Mesendoderm (in vitro differentiated cells): ENCODE measurements around the gene PYM1.

Experiments
- DNase-seq: peaks from one replicate; pipeline ENCODE4 v3.0.0; 2013
- H2AK5ac ChIP-seq: 2 replicates; pipeline ENCODE4 v1.6.1; 2013; ENCODE audit warnings: low read length, inconsistent platforms
- H2BK120ac ChIP-seq: 2 replicates; pipeline ENCODE4 v1.6.1; 2013; ENCODE audit warnings: low read depth, mild to moderate bottlenecking, low read length, moderate library complexity, mixed read lengths
- H2BK15ac ChIP-seq: replicated peaks from 2 replicates; pipeline ENCODE4 v1.6.1; 2013; ENCODE audit warnings: low read depth, mild to moderate bottlenecking, moderate library complexity
- H2BK5ac ChIP-seq: 2 replicates; pipeline ENCODE4 v1.6.1; 2013; ENCODE audit warnings: low read length, inconsistent platforms
- H3K18ac ChIP-seq: 2 replicates; pipeline ENCODE4 v1.6.1; 2013; ENCODE audit warnings: mild to moderate bottlenecking, low read length, mixed read lengths
- H3K23ac ChIP-seq: one replicate; pipeline ENCODE4 v1.6.1; 2013; ENCODE audit warnings: low read length
- H3K27ac ChIP-seq: 2 replicates; pipeline ENCODE4 v1.5.1; 2013; ENCODE audit warnings: low read depth, mild to moderate bottlenecking, inconsistent platforms, low read length, moderate library complexity
- H3K27me3 ChIP-seq: 2 replicates; pipeline ENCODE4 v1.6.1; 2013; ENCODE audit warnings: low read length, control low read depth, mild to moderate bottlenecking, inconsistent platforms; ENCODE audit not compliant: insufficient read depth, poor library complexity
- H3K36me3 ChIP-seq: 2 replicates; pipeline ENCODE4 v1.6.1; 2013; ENCODE audit warnings: low read length, inconsistent platforms; ENCODE audit not compliant: control insufficient read depth, insufficient read depth
- H3K4ac ChIP-seq: one replicate; pipeline ENCODE4 v1.6.1; 2013; ENCODE audit warnings: low read depth, mild to moderate bottlenecking, low read length, moderate library complexity
- H3K4me1 ChIP-seq: 2 replicates; pipeline ENCODE4 v1.6.1; 2013; ENCODE audit warnings: low read depth, low read length, inconsistent platforms; ENCODE audit not compliant: control insufficient read depth
- H3K4me2 ChIP-seq: 2 replicates; pipeline ENCODE4 v1.6.1; 2013; ENCODE audit warnings: low read length
- H3K4me3 ChIP-seq: 2 replicates; pipeline ENCODE4 v1.5.1; 2013; ENCODE audit warnings: mild to moderate bottlenecking, low read length
- H3K56ac ChIP-seq: one replicate; pipeline ENCODE4 v1.6.1; 2013; ENCODE audit warnings: low read length
- H3K79me1 ChIP-seq: 2 replicates; pipeline ENCODE4 v1.6.1; 2013; ENCODE audit warnings: low read length, inconsistent platforms
- H3K79me2 ChIP-seq: 2 replicates; pipeline ENCODE4 v1.6.1; 2013; ENCODE audit warnings: mild to moderate bottlenecking, low read length; ENCODE audit not compliant: control insufficient read depth, insufficient read depth
- H3K9ac ChIP-seq: 2 replicates; pipeline ENCODE4 v1.6.1; 2013; ENCODE audit warnings: low read length, inconsistent platforms
- H4K5ac ChIP-seq: one replicate; pipeline ENCODE4 v1.6.1; 2013; ENCODE audit warnings: low read length
- H4K8ac ChIP-seq: one replicate; pipeline ENCODE4 v1.6.1; 2013; ENCODE audit warnings: low read depth, mild to moderate bottlenecking, control low read depth, low read length, moderate library complexity
- WGBS: extraction: QIAGEN DNeasy Blood & Tissue Kit; methylation state at CpG from one replicate; pipeline ENCODE4 v1.1.7; 2013; ENCODE audit warnings: low lambda C conversion rate, missing lambda C conversion rate; ENCODE audit not compliant: insufficient coverage; ENCODE audit errors: extremely low coverage; 5-methylcytosine and 5-hydroxymethylcytosine counted together

PYM1 gene

DNA sequence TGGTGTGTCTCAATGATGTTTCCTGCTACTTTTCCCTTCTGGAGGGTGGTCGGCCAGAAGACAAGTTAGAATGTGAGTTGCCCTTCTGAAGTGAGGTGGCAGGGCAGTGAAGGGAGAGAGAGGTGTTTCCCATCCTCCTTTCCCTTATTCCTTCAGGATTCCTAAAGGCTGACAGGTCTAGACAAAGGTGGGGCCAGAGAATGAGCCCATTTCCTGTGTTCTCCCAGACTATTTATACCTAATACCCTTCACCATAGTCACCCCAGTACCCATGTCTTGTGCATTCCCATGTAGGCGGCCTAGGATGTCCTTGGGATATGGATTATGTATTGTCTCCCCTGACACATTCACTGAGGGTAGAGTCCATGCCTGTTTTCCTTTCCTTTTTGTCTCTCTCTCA, 10.3 kb upstream of the PYM1 start:
- Histone ChIP-seq H3K9ac (no peak overlapping the region), H2AK5ac (no peak overlapping the region), H4K5ac (no peak overlapping the region), H3K4me3 (no peak overlapping the region), H3K18ac (no peak overlapping the region), H3K27ac (no peak overlapping the region), H3K36me3 (no peaks in the 10 kb centered on the region), H3K79me1 (no peaks in the 10 kb centered on the region), H2BK120ac (no peak overlapping the region), H2BK5ac (no peak overlapping the region), H3K23ac (no peak overlapping the region), H3K79me2 (no peaks in the 10 kb centered on the region), H3K4me2 (no peak overlapping the region), H2BK15ac (no peak overlapping the region), H4K8ac (no peak overlapping the region), H3K4ac (no peak overlapping the region), H3K27me3 (peaks cover 6% of the 10 kb centered on the region), H3K56ac (no peak overlapping the region), H3K4me1 (no peaks in the 10 kb centered on the region)
- WGBS: no CpG with 5 or more reads among the region's 2 CpGs
- peak; percentile 26 for DNase-seq

DNA sequence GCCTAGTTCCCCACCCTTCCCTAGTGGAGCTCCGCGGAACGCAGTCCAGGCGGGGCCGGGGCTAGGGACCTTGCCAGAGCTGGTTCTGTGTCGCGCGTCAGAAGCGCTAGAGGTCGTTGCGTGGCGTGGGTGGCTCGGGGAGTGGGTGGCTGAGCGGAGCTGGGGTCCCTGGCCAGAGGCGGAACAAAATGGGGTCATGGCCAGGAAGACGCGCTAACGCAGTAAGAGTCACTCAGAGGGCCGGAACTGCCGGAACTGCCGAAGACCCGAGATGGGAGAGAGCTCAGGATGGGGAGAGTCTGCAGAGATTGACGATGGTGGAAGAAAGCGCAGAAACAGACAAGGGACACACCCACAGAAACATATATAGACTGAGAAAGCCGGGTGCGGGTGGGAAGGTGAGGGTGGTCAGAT, 8.1 kb upstream of the PYM1 start:
- H3K4ac ChIP-seq: no peak overlapping the region
- peaks cover 3% of the 10 kb centered on the region for H3K4me1 ChIP-seq
- no peak overlapping the region for H2BK15ac ChIP-seq
- no peak overlapping the region for H2BK120ac ChIP-seq
- no peak overlapping the region for H3K18ac ChIP-seq
- no peak overlapping the region for H3K4me3 ChIP-seq
- no peak overlapping the region for H3K27ac ChIP-seq
- H3K79me2 ChIP-seq: no peaks in the 10 kb centered on the region
- peak overlapping the region; percentile 17 for H3K56ac ChIP-seq
- no peaks in the 10 kb centered on the region for H3K79me1 ChIP-seq
- no CpG with 5 or more reads among the region's 26 CpGs for WGBS
- no peak overlapping the region for H4K5ac ChIP-seq
- H3K4me2 ChIP-seq: peak overlapping the region; percentile 14
- H2AK5ac ChIP-seq: no peak overlapping the region
- no peak overlapping the region for H3K23ac ChIP-seq
- DNase-seq: no peak
- no peaks in the 10 kb centered on the region for H3K36me3 ChIP-seq
- peaks cover 8% of the 10 kb centered on the region for H3K27me3 ChIP-seq
- no peak overlapping the region for H2BK5ac ChIP-seq
- no peak overlapping the region for H4K8ac ChIP-seq
- H3K9ac ChIP-seq: peak overlapping the region; percentile 34

DNA sequence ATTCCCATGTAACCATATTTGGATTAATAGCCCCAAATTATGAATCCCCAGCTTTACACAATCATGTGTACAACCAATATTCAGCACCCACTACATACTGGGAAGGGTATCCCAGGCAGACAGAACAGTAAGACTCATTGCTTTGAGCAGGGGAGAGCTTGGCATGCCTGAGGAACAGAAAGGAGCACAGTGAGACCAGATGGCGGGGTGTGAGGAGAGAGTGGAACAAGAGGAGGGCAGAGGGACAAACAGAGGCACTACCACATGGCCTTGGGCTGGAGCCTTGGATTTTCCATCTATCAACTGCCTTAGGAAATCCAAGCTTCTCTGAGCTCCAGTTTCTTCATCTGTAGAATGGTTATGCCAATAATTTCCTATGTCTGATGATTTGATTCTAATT, 7.1 kb upstream of the PYM1 start:
- H4K8ac ChIP-seq: no peak overlapping the region
- no peak overlapping the region for H3K9ac ChIP-seq
- no peaks in the 10 kb centered on the region for H3K79me2 ChIP-seq
- peaks cover 8% of the 10 kb centered on the region for H3K27me3 ChIP-seq
- no peak overlapping the region for H3K4me3 ChIP-seq
- WGBS: no CpG with 5 or more reads among the region's 1 CpG
- no peaks in the 10 kb centered on the region for H3K79me1 ChIP-seq
- H3K27ac ChIP-seq: no peak overlapping the region
- no peak overlapping the region for H3K56ac ChIP-seq
- no peak overlapping the region for H2BK5ac ChIP-seq
- no peaks in the 10 kb centered on the region for H3K36me3 ChIP-seq
- H3K4ac ChIP-seq: no peak overlapping the region
- H2BK15ac ChIP-seq: no peak overlapping the region
- H2BK120ac ChIP-seq: no peak overlapping the region
- H4K5ac ChIP-seq: no peak overlapping the region
- H2AK5ac ChIP-seq: no peak overlapping the region
- no peak overlapping the region for H3K18ac ChIP-seq
- peaks cover 3% of the 10 kb centered on the region for H3K4me1 ChIP-seq
- no peak overlapping the region for H3K23ac ChIP-seq
- no peak overlapping the region for H3K4me2 ChIP-seq
- no peak for DNase-seq

GRCh38 chr12:55933799-55934742, 6.4 kb upstream of the PYM1 start:
- WGBS: no CpG with 5 or more reads among the region's 1 CpG
- Histone ChIP-seq H3K9ac (no peak overlapping the region), H3K4me2 (no peak overlapping the region), H3K4ac (no peak overlapping the region), H2BK15ac (no peak overlapping the region), H2BK5ac (no peak overlapping the region), H3K23ac (no peak overlapping the region), H2BK120ac (no peak overlapping the region), H3K79me1 (no peaks in the 10 kb centered on the region), H3K56ac (no peak overlapping the region), H3K4me1 (peaks cover 3% of the 10 kb centered on the region), H3K27me3 (peaks cover 8% of the 10 kb centered on the region), H3K79me2 (no peaks in the 10 kb centered on the region), H3K4me3 (no peak overlapping the region), H4K8ac (no peak overlapping the region), H3K36me3 (no peaks in the 10 kb centered on the region), H3K18ac (no peak overlapping the region), H3K27ac (no peak overlapping the region), H4K5ac (no peak overlapping the region), H2AK5ac (no peak overlapping the region)
- no peak for DNase-seq

GRCh38 chr12:55933169-55933798, 5.6 kb upstream of the PYM1 start:
- Histone ChIP-seq H3K9ac (no peak overlapping the region), H3K4ac (no peak overlapping the region), H3K79me2 (no peaks in the 10 kb centered on the region), H4K5ac (no peak overlapping the region), H3K79me1 (no peaks in the 10 kb centered on the region), H3K36me3 (no peaks in the 10 kb centered on the region), H2BK120ac (no peak overlapping the region), H3K27ac (no peak overlapping the region), H3K4me2 (no peak overlapping the region), H2BK15ac (no peak overlapping the region), H3K56ac (no peak overlapping the region), H4K8ac (no peak overlapping the region), H3K27me3 (peaks cover 8% of the 10 kb centered on the region), H3K4me1 (peaks cover 3% of the 10 kb centered on the region), H3K23ac (no peak overlapping the region), H3K18ac (no peak overlapping the region), H2BK5ac (no peak overlapping the region), H3K4me3 (no peak overlapping the region), H2AK5ac (no peak overlapping the region)
- peak; percentile 67 for DNase-seq
- no CpG with 5 or more reads among the region's 7 CpGs for WGBS
